GM18951 (cell line): ENCODE data around the gene ZC3H12C.

Experiments used
- POLR2A ChIP-seq: IDR thresholded peaks from 4 replicates; pipeline ENCODE4 v1.6.1; 2011; ENCODE audit warnings: mild to moderate bottlenecking; ENCODE audit not compliant: insufficient read length, insufficient read depth; ENCODE audit errors: extremely low read depth
- in situ Hi-C: fragments of 300-500 bp; cut with MboI; formaldehyde crosslinking; loops from one replicate; pipeline ENCODE4 v1.12.0; 2022; ENCODE audit warnings: low sequenced_read_pairs, mixed read lengths, inconsistent platforms; ENCODE audit not compliant: unreplicated experiment

The ZC3H12C gene

DNA sequence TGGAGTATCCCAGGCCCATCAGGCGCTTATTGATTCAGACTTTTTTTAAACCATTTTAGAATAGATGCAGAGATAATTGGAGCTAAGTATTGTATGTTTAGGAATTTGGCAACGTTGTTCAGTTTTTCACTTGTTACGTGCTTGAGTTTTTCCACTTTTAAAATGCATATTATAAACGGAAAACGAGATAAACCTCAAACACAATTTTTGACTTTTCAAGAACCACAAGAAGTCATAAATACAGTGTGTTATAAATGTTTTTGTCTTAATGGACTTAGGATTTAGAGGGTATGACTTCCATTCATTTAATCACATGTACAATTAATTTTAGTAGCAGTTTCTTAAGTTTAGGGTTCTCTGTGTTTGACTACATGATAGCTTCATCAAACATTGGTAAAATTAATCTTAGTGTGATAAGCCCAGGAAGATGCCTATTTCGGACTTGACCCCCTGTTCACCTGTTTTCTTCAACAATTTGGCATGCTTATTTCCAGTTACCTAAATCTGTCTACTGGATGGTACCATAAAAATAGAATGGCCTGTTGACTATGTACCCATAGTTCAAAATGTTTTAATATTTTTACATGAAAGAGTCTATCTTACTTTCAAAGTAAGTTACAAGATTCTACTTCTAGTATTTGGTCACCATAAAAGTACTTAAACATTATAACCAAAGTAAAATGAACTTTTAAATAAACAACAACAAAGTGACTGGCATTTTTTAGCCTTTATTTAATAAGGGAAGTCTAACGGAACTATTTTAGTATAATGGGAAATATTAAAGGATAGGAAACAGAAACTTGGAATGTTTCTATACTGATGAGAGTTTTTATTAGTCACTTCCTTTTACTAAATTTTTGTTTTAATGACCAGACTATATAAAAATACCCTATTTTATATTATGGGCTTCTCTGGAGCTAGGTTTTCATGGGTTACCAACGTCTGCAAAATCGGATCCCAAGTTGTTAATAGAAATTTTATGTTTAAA lies 1.4 kb downstream of the ZC3H12C start:
- in situ Hi-C loops: loop anchor here (10.0 kb wide), 1 partner anchor 140 kb away; no protein-coding TSS in a partner anchor
- TF ChIP-seq POLR2A: no peak

DNA sequence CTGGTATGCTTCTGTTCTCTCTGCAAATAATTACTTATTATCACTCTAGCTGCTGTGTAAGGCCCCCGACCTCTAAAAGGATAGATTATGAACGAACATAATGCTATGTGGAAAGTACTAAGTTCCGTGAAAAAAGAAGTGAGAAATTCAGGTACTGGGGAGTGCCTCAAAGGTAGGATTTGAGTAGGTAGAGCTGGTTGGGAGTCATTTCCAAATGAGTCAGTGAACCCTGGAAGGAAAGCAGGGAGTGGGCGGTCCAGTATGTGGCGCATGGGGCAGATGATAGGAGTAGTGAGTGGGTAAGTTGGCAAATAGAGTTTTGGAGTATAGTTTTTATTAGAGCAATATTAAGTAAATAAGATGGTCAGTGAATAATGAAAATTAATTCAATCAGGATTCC lies 2.4 kb downstream of the ZC3H12C start:
- in situ Hi-C loops: loop anchor here (10.0 kb wide), 1 partner anchor 141 kb away; no protein-coding TSS in a partner anchor
- TF ChIP-seq POLR2A: no peak

DNA sequence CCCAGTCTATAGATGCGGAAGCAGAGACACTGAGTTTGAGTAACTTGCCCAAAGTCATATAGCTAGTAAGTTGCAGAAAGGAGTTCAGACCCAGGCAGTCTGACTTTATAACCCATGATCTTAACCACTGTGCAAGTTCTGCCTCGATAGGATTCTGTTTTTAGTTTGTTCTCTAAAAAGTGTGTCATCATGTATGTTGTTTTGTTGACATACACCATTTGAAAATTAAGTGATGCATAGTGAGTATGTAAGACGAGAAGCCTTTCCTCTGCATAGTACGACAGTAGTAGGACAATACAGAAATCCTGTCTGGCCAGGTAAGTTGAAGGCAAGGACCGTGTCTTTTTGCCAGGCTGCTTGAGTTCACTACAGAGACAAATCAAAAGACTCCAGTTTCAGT lies 3.3 kb downstream of the ZC3H12C start:
- TF ChIP-seq POLR2A: no peak
- in situ Hi-C loops: loop anchor here (10.0 kb wide), 1 partner anchor 142 kb away; no protein-coding TSS in a partner anchor

DNA sequence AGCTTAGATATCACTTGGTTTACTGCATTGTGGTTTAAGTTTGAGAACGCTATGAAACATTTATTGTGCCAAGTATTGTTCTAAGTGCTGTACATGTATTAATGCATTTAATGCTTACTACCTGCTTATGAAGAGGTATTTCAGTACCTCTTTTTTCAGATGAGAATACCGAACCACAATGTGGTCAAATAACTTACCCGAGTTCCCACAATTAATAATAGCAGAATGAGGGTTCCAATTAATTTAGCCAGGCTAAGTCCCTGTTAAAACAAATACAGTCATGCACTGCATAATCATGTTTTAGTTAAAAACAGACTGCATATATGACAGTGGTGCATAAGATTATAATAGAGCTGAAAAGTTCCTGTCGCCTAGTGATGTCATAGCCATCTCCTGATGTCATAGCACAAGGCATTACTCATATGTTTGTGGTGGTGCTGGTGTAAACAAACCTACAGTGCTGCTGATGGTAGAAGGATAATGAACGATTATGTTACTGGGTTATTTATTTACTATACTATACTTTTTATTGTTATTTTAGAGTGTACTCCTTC lies 4.3 kb downstream of the ZC3H12C start:
- TF ChIP-seq POLR2A: no peak

DNA sequence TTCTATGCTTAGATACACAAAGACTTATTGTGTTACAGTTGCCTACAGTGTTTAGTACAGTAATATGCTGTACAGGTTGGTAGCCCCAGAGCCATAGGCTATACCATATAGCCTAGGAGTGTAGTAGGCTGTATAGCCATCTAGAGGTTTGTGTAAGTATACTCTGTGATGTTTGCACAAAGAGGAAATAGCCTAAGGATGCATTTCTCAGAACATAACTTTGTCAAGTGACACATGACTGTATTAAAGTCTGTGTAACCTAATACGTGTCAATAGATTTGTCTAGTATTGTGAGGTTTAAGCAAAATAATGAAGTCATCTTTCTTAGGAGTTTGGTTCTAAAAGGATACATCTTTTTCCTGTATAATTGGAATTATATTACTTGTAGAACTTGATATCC lies 5.5 kb downstream of the ZC3H12C start:
- in situ Hi-C loops: loop anchor here (10.0 kb wide), 1 partner anchor 144 kb away; no protein-coding TSS in a partner anchor

More for the DNA sequence above, 4.3 kb downstream of the ZC3H12C start:
- in situ Hi-C loops: loop anchor here (10.0 kb wide), 1 partner anchor 143 kb away; no protein-coding TSS in a partner anchor

DNA sequence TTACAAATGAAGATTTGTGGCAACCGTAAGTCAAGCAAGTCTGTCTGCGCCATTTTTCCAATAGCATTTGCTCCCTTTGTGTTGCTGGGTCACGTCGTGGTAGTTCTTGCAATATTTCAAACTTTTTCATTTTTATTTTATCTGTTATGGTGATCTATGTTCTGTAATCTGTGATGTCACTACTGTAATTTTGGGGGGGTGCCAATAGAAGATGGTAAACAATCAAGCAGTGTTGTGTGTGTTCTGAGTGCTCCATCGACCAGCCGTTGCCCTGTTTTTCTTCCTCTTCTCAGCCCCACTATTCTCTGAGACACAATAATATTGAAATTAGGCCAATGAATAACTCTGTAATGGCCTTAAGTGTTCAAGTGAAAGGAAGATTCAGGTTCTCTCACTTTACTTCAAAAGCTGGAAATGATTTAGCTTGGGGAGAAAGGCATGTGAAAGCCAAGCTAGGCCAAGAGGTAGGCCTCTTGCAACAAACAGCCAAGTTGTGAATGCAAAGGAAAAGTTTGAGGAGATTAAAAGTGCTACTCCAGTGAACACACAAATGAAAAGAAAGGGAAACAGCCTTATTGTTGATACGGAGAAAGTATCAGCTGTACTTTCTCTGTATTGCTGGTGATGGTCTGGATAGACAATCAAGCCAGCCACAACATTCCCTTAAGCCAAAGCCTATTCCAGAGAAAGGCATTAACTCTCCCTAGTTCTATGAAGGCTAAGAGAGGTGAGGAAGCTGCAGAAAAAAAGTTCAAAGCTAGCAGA lies 7.5 kb downstream of the ZC3H12C start:
- in situ Hi-C loops: no loop called here
- no peak for TF ChIP-seq POLR2A

More for the DNA sequence above, 5.5 kb downstream of the ZC3H12C start:
- no peak for TF ChIP-seq POLR2A

DNA sequence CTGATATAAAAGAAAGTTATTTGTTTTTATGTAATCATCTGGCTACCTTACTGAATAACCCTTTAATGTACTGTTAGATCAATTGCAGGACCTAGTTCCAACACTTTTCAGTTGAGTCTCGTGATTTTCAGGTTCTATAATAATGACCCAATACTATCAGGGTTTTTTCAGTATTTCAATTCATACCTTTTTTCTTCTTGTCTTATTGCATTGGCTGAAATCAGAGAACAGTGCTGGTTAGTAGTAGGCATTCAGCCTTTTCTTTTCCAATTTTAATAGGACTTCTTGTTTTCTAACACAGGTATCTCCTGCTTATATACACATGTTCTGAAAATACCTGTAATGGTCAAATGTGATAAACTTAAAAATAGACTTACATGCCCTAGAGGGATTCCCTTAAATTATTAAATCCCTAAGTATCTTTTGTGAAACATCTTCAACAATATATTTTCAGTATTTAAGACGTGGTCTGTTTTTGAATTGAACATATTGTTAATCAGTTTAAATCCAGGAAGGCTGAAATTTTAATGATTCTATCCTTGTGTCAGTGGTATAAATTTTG lies 13.6 kb downstream of the ZC3H12C start:
- in situ Hi-C loops: no loop called here
- no peak for TF ChIP-seq POLR2A

DNA sequence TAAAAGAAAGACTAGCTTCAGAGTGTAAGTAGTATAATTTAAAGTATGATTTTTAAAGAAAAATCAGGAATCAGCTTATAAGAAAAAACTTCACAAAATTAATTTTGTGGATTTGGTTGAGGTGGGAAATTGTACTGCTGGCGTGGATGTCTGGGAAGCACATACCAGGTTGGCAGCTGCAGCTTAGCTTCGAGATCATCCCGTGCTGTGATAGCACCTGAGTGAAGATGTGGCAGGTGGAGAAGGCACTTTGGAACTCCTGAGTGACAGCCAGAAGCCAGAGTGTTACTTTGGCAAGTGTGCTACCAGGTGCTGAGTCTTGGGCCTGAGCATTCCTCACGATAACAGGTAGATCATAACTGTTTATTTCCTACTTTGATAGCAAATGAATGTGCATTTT lies 17.7 kb downstream of the ZC3H12C start:
- in situ Hi-C loops: no loop called here

DNA sequence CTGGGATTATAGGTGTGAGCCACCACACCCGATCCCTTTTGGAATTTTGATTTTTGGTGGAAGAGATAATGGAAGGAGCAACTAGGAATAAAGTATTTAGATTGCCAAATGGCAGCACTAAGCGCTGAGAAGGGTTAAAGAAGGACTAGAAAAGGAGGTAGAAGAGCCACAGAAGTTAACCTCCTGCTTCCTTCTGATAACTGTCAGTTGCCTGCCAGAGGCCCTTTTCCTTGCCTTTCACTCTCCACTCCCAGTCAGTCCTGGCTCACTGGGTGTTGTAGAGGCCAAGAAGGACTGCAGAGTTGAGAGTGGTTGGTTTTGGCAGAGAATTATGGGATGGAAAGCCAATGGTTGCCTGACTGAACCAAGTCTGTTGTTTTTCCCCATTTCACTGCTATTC lies 19.3 kb downstream of the ZC3H12C start:
- in situ Hi-C loops: no loop called here
- TF ChIP-seq POLR2A: no peak

More for the DNA sequence above, 17.7 kb downstream of the ZC3H12C start:
- TF ChIP-seq POLR2A: peak; percentile 18

DNA sequence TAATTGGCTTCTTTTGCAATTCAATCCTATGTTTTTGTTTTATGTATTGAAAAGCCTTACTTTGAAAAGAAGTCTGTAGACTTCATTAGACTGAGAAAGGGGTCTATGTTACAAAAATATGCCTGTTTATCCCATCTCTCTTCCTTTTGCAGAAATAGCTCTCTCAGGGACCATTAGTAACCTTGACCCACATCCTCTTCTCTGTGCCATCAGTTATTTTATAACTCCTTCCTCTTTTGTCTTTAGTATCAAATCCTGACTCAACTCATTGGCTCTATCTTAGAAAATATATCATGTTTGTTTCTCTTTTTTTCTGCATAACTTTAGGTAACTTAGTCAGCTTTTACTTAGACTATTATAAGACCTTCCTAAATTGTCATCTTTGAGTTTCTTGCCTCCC lies 20.3 kb downstream of the ZC3H12C start:
- in situ Hi-C loops: no loop called here
- no peak for TF ChIP-seq POLR2A

DNA sequence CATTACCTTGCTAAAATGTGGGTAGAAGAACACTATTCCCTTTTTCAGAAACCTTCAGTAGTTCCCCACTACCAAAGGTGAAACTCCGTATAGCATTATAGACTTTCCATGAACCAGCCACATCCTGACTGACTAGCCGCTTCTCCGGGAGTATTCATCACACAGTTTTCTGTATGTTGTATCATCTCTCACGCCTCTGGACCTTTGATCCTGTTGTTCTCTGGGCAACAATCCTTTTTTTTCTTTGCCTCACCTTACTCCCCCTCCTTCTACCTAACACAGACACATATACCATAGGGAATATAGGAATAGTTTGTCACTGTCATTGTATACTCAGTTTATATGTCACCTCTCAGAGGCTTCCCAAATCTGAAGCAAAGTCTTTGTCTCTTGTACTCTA lies 20.8 kb downstream of the ZC3H12C start:
- in situ Hi-C loops: no loop called here
- TF ChIP-seq POLR2A: no peak

DNA sequence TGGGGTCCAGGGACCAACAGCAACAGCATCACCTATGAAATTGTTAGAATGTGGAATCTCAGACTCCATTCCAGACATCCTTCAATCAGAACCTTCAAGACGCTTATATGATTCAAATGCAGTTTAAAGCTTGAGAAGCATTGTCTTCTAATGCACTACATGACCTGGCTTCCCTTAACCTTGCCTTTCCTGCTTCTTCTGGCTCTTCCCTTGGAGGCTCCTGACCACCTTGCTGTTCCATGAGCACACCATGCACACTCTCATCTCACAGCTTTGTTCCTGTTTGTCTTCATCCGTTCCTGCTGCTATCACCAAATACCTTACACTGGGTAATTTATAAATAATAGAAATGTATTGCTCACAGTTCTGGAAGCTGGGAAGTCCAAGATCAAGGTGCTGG lies 26.1 kb downstream of the ZC3H12C start:
- in situ Hi-C loops: no loop called here
- no peak for TF ChIP-seq POLR2A

DNA sequence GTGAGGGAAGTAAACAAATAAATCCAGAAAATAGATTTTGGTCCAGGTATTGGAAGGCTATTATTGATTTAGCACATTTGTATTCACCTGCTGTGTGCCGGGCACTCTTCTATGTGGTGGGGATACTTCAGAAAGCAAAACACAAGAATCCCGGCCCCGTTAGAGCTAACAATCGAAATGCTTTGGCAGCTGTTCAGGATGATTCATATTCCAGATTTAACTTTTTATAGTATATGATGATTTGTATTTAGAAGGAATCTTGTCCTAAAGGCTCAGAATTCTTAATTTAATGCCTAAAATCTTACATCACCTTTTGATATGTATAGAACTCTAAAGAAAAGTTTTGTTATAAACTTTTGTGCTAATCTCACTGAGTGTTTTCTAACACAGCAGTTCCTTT lies 28.0 kb downstream of the ZC3H12C start:
- TF ChIP-seq POLR2A: no peak
- in situ Hi-C loops: no loop called here
